Measurements from ENCODE around the gene SGCE.

Gene SGCE

DNA sequence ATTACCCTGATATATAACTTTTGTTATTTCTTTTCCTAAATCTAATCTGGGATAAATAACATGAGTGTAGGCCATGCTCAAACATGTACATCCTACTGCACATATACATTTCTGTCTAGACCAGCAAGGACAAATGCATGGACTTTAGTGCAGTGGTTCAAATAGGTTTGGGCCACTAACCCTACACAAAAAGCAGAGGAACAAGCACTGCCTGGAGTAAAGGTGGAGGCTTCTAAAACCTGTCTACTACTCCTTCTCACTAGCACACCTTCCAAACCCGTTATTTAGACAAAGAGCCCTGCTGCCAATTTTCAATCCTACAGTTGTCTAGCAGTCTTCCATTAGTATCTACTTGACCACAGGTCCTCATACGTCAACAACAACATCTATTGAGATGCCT is 34.8 kb downstream of the SGCE start:
- no peak for DNase-seq (ENCODE audit: low read depth)

DNA sequence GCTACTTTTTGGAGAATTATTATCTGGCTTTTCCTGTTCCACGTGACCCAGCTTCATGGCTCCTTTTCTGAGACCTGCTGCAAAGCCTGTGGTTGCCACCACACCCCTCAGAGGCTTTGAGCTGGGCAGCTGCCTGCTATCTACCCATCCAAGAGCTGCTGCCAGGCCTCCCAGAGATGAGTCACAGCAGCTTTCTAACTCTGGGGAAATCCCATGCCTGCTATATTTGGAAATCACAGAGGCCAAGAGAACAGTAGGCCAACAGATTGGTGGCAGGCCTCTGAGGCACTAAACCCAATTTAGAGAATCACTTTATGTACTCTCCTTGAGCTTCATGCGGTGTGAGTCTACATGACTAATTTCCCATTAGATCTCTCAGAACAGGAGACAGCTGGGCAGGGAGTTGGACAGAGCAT is 35.2 kb downstream of the SGCE start:
- peak; percentile 63 for DNase-seq (ENCODE audit: low read depth)

DNA sequence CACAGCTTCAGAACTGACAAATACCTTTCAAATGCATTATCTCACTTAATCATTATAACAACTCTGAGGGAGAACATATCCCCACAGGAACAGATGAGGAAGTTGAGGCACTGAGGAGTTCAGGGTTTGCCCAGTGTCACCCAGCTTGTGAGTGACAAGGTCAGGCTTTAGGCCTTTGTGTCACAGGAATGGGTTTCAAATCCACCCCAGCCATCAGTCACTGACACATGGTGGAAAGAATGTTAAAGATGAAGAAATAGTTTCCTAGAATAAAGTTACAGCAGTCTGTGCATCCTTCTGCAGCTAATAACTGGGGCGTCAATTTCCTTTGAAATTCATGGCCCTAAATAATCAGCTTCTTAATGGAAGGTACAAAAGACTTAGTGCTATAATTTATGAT is 37.8 kb downstream of the SGCE start:
- DNase-seq (ENCODE audit: low read depth), result no peak

DNA sequence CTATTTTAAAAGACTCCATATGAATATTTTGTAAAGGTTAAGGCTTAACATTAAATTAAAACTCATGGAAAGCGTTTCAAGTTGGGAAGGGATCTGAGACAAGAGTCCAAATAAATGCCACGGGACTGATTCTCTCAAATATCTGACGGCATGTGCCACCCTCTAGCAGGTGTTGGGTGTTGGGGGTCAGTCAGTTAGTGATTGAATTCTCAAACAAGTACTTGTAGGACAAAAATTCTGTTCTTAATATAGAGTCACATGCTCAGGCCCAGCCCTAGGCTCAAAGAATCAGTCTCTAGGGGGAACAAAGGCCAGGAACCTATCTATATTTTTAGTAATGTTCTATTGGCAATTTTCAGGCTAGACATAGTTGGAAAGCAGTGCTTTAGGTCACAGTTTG is 39.1 kb downstream of the SGCE start:
- DNase-seq (ENCODE audit: low read depth), result no peak

DNA sequence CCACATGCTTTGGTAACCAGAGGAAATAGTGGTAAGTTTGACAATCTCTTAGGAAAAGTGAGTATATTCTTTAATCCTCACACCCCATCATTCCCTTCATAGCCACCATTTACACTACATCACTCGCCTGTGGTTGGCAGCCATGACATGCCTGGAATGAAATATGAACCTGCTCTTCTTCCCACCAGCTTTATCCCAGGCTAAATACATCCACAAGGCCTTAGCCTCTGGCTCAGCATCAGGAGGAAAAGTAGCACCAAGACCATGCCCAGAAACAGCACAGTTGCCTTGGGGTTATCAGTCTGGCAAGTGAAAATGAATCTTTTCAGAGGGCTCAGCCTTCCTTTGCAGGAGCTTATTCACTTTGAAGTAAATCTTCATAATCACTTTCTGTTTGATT is 40.3 kb downstream of the SGCE start:
- no peak for DNase-seq (ENCODE audit: low read depth)

DNA sequence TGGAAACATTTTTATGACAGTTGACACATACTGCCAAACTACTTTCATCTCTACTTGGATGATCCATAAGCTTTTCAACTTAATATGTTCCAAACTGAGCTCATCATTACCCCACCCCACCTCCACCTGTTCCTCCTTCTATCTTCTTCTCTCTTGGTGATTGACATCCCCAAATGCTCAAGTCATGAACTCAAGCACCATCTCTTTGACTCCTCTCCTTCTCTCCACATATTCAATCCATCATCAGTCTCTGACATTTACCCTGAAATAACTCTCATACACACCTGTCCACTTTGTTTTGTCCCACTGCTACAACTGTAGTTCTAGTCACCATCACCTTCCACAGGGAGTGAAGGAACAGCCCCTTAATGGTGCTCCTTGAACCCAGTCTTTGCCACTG is 43.3 kb downstream of the SGCE start:
- no peak for DNase-seq (ENCODE audit: low read depth)

DNA sequence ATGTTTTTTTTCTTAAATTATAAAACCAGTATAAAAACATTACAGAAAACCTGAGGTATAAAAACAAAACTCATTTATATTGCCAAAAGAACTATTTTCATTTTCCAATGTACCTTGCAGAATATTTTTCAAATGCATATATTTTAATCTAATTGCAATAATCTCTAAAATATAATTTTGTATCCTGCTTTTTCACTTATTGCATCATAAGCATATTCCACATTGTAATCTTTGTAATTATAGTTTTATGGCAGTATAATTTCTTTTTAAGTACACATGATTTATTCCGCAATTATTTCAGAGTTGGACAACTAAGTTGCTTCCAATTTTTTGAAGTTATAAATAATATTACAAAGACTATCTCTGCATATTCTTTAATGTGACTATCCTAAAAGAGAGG is 43.7 kb downstream of the SGCE start:
- DNase-seq (ENCODE audit: low read depth), result no peak

DNA sequence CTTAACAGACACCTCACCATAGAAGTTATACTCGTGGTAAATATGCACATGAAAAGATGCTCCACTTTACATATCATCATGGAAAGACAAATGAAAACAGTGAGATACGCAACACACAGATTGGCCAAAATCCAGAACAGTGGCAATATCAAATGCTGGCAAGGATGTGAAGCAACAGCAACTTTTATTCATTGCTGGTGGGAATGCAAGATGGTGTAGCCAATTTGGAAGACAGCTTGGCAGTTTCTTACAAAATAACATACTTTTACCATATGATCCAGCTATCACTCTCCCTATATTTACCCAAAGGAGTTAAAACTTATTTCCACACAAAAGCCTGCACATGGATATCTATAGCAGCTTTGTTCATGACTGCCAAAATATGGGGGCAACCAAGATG is 46.4 kb downstream of the SGCE start:
- no peak for DNase-seq (ENCODE audit: low read depth)

DNA sequence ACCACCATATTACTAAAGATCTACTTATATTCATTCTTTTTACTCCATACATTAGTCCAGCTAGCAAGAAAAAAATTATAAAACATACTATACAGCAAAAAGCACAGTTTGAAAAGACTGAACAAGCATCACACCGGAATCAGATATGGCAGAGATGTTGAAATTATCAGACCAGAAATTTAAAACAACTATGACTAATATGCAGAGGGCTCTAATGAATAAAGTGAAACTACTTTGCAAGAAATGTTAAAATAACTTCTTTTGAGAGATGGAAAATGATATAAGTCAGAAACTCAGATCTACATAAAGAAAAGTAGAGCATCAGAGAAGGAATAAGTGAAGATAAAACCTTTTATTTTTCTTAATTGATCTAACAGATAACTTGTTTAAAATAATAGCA is 50.9 kb downstream of the SGCE start:
- no peak for DNase-seq (ENCODE audit: low read depth)

DNA sequence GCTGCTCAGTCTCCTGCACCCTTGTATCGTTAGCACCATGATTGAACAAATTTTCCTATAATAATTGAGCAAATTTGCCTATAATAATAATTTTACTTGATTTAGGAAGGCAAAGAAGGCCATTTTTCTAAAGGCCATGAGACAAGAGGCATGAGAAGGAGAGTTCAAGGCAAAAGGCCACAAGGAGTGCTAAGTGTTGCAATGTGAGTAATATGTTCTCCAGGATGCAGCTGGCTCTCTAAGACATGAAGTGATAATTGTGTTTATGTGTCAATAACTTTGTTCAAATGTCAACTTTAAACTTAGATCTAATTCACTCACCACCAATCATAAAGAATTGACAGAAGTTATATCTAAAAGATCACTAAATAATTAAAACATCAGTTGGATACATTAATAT is 53.8 kb downstream of the SGCE start:
- no peak for DNase-seq (ENCODE audit: low read depth)

DNA sequence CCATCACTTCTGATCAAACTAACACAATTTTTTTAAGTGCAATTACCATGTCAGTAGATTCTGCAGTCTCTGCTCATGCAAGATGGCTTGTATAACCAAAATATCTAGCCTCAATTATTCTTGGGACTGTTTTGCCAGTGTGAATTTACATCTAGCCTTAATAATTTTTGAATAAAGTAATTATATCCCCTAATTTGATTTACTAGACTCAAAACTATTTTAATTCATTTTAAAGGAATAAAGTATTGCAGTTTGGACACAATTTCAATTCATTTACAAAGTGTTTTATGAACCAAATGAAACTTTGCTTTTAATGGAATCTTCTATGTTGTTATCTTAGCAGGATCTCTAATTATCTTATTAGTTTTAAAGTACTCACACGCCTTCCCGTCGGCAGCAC is 55.7 kb downstream of the SGCE start:
- no peak for DNase-seq (ENCODE audit: low read depth)

DNA sequence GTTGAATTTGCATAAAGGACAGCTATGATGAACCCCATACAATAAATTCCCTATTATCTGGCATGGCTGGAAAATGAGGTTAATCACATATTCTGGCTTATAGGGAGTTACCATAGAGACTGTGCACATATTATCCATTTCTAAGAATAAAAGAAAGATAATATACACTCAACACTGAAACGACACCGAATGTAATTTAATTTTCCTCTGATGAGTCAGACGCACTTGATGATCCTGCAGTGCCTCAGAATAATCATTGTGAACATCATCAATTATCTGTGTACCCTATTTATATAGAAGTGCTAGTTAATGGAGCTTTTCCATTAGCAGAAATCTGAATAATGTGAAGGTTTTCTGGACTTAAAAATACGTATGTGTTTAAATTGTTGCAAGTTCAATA is 60.2 kb downstream of the SGCE start:
- DNase-seq (ENCODE audit: low read depth), result no peak

DNA sequence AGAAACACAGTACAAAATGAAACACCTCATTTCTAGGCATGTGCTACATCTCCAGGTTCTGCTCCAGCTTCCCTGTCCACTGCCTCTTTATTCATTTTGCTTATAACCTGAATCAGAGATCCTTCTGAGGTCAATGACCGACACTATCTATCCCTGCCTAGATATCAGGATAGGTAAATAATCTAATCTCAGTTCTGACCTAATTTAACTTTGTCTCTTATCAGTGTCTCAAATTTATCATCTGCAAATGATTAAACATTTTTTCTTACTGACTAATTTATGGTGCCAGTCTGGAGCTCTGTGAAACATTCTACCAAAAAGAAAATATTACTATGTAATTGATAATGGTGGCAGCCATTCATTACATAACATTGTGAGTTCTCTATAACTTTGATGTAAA is 61.1 kb downstream of the SGCE start:
- DNase-seq (ENCODE audit: low read depth), result no peak

DNA sequence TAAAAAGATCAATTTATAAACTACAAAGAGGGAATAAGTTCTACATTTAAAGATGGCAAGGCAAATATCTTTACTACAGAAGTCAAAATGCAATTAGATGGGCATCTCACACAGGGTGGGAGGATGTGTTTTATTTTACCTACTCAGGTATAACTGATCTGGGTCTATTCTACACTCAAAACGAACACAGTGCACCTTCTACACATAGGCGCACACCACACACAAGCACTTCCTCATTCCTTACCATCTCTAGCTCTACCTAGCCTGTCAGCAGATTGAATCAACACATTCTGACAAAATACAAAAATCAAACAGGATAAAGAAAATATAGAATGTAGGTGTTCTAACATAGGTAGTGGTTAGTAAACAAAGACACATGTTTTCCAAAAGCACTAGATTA is 64.8 kb downstream of the SGCE start:
- no peak for DNase-seq (ENCODE audit: low read depth)

DNA sequence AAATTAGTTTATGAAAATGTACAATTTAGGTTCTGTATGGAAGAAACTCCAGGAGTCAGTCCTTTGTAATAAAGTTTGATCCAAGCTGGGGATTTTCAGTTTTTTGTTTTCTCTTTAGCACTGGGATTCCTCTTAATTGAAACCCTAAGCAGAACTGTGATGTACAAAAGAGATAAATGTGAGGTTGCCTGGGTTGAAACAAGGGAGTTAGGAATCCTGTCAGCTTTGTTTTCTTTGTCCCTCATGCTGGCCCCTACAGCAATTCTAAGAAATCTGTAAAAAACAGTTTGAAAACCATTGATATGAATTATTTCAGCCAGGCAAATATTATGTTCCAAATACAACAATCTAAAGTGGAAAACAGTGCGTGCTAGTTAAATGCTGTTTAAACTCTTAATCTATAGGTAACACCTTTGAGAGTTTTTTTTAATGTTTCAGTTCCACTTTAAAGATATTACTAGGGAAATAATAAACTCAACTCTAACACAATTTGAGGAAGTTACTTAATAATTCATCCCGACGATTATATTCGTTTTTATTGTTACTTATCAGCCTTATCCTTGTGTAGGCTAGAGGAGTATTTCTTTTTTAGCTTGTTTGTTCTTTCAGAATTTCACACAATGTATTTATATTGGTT is 65.3 kb downstream of the SGCE start:
- DNase-seq (ENCODE audit: low read depth), result no peak

DNA sequence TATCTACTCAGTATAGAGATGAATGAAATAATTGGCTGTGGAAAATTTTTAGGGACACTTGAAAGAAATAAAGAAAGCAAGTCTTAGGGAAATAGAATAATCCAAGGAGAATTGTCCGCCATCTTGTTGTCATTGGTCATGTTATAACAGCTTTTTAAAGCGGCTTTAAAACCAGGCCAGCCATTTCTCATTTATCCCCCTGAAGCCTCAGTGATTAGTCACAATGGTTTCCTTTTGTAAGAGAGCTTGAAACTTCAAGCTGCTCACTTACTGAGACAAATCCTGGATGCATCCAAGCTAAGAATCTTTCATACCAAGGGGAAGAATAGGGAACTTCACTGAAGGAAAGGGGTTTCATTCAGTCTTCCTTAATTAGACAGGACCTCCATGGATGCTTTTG is 67.9 kb downstream of the SGCE start:
- DNase-seq (ENCODE audit: low read depth), result no peak

DNA sequence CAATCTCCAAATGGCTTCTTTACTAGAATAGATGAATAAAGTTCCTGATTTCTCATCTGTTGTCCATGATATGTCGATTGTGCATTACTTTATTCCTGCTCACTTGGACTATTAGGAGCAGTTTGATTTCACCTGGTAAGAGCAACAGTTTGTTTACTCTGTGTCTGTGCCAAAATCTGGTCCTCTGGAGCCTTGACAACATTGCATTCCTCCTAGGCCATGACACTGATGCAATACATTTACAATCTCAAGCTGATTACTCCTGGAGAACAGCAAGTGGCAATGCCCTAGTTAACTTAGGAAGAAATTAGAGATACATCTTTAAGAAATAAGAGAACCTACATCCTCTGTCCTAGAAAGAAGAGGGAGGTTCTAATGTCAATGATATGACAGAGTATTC is 71.8 kb downstream of the SGCE start:
- DNase-seq (ENCODE audit: low read depth), result no peak

DNA sequence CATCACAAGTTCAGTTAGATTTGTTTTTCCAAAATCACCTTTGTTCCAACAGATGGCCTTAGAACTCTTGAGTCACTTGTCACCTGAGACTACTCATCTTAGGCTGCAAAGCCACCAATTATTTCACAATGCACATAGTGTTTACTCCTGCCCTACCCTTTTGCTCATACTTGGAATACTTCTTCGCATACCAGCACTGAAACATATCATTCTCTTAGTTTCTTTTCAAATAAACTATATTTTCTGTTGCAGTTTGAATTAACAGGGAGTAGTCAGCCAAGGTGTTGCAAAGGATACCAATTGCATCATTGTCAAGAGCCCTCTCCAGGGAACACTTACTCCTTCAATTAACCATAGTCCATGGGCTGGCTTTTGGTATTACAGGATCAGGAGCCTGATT is 75.3 kb downstream of the SGCE start:
- DNase-seq (ENCODE audit: low read depth), result peak; percentile 22

DNA sequence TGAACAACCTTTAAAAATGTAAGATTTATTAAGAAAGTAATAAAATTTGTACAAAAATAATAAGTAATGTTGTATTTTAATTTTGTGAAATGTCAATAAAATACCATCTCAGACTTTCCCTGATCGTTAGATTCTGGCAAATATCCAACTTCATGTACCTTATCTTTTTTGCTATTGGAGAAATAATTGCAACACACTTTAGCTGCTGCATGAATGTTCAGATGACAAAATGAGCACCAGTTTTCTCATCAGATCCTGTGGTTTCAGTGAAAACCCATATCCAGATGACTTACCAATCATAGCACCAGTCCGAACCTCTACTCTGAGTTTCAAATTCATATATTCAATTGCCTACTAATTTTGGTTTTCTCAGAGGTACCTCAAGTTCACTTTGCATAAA is 76.5 kb downstream of the SGCE start:
- no peak for DNase-seq (ENCODE audit: low read depth)

DNA sequence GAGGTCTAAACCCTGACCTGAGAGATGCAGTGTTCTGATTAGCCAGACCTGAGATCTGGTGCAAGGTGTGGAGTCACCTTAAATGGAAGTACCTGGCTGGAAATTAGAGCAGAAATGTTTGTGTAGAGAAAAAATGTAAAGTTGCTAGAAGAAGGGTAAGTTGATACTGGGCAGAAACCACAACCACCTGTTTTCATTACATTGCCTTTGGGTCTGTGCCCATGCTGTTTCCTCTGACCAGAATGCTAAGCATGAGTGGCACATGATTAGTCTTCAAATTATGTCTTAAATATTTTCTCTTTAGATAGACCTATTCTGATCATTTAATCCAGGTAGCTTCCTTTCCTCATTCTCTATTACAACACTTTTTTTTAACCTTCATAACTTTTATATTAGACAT is 77.3 kb downstream of the SGCE start:
- no peak for DNase-seq (ENCODE audit: low read depth)

DNA sequence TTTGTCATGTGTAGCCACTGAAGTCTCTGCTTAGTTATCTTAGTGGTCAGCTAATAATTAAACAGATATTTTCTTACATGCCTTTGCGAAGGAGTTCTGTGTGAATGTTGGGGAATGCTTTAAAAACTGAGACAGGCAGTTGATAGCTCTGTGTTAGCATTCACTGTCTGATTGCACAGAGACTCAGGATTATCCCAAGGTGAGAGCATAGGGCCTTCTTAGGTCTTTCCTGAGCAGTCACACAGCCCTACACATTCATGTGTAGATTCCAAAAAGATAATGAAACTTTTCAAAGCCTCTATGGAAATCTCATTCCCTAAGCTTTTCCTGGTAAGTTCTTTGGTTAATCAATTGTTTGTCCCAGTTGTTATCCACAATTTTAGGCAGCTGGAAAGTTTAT is 78.6 kb downstream of the SGCE start:
- no peak for DNase-seq (ENCODE audit: low read depth)

DNA sequence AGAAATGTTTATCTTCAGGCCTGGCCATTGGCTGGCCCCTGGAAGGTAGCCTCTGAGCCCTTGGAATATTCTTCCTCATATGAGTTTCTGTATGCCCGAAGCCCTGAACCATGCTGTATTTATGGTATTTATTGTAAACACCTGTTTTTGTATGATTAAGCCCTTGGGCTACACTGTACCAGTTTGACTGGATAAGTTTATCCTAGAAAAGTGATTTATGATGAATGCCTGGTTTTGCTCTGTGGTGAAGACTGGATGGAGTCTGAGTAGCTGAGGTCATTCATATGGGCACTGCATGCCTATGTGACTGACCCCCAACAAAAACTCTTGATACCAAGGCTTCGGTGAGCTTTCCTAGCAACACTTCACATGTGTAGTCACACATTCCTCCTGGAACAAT is 79.6 kb downstream of the SGCE start:
- no peak for DNase-seq (ENCODE audit: low read depth)

DNA sequence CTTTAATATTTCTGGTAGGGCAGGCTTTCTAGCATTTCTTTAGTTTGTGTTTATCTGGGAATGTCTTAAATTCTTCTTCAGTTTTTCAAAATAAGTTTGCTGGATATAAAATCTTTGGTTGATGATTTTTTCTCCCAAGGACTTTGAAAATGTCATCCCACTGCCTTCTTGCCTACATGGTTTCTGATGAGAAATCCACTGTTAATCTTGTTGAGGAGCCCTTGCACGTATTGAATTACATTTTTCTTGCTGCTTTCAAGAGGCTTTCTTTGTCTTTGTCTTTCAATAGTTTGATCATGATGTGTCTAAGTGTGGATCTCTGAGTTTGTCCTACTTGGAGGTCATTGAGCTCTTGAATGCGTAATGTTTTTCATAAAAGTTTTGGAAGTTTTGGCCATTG is 80.3 kb downstream of the SGCE start:
- DNase-seq (ENCODE audit: low read depth), result no peak

DNA sequence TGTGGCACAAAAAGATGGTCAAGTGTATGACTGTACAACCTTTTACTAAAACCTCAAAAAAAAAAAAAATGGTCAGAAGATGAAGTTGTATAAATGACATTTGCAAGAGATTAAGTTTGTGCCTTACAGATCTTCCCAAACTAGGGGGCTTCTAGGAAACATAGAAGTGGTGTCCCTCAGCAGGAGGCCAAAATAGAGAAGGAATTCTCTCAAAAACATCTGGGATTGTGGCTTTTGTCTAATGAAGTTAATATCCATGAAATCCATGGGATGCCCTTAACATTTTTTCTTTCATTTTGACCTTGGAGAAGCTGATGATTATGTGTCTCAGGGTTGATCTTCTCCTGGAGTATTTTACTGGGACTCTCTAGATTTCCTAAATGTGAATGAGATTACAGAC is 84.1 kb downstream of the SGCE start:
- DNase-seq (ENCODE audit: low read depth), result no peak

DNA sequence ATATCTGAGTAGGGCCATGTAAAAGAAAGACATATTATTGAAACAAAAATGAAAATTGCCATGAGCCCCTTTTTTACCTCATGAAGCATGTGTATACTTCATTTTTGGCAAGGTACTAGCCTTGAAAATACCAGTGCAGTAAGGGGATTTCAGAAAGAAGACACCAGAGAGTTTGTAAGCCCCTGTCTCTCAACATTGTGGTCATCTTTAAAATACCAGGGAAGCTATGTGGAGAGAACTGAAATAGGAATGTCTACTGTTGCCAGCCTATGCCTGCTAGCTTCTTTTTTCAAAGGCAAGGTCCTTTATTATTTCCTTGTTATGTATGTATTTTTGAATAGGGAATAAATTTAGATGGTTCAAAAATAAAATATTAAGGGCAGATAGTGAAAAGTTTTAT is 88.5 kb downstream of the SGCE start:
- no peak for DNase-seq (ENCODE audit: low read depth)
